ENCODE results near the gene HOMER3.

Gene HOMER3

DNA sequence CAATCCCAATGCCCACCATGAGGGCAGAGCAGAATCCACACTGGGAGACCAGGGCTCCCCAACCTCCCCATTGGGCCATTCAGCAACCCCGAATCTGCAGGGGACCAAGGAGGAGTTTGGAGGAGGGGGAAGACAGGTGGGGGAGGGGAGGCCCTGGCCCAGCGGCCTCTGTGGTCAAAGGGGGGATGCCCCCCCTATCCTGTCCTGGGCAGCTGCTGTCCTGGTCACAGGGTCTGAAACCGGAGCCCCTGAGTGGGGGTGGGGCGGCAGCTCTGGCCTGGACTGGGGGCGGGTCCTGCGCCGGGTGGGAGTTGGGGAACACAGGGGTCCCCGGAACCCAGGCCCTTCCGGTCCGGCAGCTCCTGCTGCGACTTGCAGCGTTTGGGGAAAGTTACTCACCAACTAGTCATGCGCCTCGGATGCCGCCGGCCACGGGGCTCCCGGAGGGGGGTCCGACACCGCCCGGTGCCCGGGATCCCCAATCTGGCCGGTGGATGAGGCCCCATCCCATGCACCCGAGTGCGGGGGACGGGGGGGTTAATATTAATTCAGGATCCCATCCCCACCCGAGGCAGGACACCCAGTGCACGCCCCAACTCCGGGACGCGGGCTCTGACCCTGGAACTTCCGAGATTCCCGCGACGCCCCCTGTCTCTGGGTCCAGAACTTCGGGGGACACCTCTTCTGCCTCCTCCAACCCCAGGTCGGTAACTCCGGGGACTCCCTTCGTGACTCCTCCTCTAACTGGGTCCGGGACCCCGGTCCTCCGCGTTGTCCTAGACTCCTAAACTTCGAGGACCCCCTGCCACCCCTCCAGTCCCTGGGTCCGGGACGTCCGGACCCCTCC lies 872 bp downstream of the HOMER3 start:
- no peak for DNase-seq (ENCODE audit: low spot score)
- peak overlapping the region; percentile 35 to 80 for H3K27ac ChIP-seq
- no peak for TF ChIP-seq CTCF (IDR thresholded peaks at IDR 0.05)

DNA sequence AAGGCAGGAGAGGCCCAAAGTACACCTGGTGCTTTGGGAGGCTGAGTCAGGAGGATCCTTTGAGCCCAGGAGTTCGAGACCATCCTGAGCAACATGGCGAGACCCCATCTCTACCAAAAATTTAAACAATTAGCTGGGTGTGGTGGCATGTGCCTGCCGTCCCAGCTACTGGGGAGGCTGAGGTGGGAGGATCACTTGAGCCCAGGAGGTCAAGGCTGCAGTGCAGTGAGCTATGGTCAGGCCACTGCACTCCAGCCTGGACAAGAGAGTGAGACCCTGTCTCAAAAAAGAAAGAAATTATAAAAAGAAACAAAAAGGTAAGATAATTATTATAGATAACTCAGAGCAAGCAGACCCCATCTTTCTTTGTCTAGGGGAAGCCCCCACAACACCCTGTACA lies 1.9 kb downstream of the HOMER3 start:
- no peak for DNase-seq (ENCODE audit: low spot score)
- Histone ChIP-seq H3K4me3 (no peak overlapping the region), H3K27ac (no peak overlapping the region)
- no peak for TF ChIP-seq CTCF (IDR thresholded peaks at IDR 0.05)

More for the DNA sequence above, 872 bp downstream of the HOMER3 start:
- peak overlapping the region; percentile 80 for H3K4me3 ChIP-seq

DNA sequence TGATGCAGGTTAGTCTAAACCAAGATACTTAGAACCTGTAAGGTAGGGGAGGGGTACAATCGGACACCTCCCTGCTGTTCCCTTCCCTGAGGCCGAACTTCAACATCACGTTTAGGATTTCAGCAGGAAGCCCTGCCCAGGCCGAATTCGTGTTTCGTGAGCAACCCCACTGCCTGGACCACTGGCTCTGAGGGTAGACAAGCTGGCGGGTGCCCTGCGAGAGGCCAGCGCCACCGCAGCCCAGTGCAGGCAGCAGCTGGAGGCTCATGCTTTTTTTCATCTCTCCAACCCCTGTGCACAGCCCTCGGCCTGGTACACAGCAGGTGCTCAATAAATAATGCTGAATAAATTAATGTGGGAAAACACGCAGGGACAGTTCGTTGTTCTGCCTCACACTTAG lies 7.7 kb downstream of the HOMER3 start:
- TF ChIP-seq CTCF (IDR thresholded peaks at IDR 0.05) = no peak
- no peak for DNase-seq (ENCODE audit: low spot score)
- Histone ChIP-seq H3K4me3 (no peak overlapping the region), H3K27ac (no peak overlapping the region)

- Histone ChIP-seq H3K27ac (peak overlapping the region in 1 of 2 donors; percentile 54), H3K4me3 (peak overlapping the region; percentile 51)
- no peak for DNase-seq (ENCODE audit: low spot score)
- no peak for TF ChIP-seq CTCF (IDR thresholded peaks at IDR 0.05)
Observed at GRCh38 chr19:18932216-18932841, 8.7 kb downstream of the HOMER3 start.

DNA sequence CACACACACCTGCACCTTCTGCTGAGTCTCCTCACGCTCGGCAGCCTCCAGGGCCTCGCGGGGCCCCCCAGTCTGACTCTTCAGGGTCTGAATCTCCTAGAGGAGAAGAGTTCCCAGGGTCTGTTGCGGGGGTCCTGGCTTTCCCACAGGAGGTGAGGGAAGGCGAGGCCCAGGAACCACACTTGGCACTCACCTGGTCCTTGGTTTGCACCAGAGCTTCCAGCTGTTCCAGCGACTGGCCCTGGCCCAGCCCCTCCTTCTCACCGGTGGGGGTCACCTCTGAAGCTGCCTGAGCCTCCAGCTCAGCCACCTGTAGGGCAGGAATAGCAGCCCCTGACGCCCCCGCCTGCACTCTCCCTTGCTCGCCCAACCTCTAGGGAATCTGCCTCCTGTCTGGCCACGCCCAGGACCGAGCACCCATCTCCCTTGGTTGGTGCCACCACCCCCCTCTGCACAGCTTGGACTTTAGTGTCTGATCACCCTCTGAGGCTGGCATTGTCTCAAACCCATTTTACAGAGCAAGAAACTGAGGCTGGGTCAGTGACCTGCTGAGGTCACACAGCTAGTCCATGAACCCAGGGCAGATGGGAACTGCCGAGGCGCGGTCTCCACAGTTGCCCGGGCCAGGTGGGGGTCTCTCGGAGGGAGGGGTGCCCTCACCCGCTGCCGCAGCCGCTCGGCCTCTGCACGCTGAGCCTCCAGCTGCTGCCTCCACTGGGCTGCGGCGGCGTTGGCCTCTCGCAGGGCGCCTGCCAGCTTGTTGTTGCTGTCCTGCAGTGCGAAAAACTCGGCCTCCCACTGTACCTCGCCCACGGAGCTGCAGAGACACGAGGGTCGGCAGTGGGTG lies 9.5 kb downstream of the HOMER3 start:
- no peak for TF ChIP-seq CTCF (IDR thresholded peaks at IDR 0.05)
- H3K4me3 ChIP-seq = peak overlapping the region; percentile 51
- DNase-seq (ENCODE audit: low spot score) = no peak
- peak overlapping the region in 1 of 2 donors; percentile 54 for H3K27ac ChIP-seq

DNA sequence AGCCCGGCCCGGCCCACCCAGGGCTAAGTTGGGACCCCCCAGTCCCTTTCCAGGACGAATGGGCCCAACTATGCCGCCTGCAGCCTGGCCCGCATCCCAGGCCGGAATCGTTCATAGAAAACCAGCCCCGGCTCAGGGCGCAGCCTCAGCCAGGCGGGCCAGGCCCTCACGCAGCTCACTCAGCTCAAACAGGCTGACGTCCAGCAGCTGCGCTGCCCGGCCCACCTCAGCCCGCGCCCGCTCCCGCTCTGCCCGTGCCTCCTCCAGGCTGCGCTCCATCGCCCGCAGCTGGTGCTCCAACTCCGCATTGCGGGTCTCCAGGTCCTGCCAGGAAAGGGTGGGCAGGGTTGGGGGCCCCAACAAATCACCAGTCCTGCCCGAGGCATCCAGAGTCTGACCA lies 11.7 kb downstream of the HOMER3 start:
- Histone ChIP-seq H3K27ac (no peak overlapping the region), H3K4me3 (no peak overlapping the region)
- no peak for DNase-seq (ENCODE audit: low spot score)
- TF ChIP-seq CTCF (IDR thresholded peaks at IDR 0.05) = no peak
